B cell (primary cell): ENCODE measurements around the gene OR2B6. TPM values are rescaled to one million over a fixed set of nuclear protein-coding genes. Genes with fewer than 3 reads are reported as not detected.

Experiments
- ATAC-seq: fragments of 200-7000 bp; cut with Tn5 transposase; one replicate; pipeline ENCODE4 v1.10.0; 2021; ENCODE audit warnings: low read depth, mild to moderate bottlenecking, moderate number of reproducible peaks, moderate library complexity
- CTCF ChIA-PET: fragments of 350-600 bp; sonication (Branson Sonifier 250); formaldehyde crosslinking; loops from one replicate; lab custom pipeline; 2021; ENCODE audit warnings: antibody characterized with exemption, inconsistent platforms; lab: Charles Lee
- POLR2A ChIA-PET: fragments of 350-600 bp; sonication (Branson Sonifier 250); formaldehyde crosslinking; loops from one replicate; lab custom pipeline; 2021; ENCODE audit warnings: antibody characterized with exemption; lab: Charles Lee
- DNase-seq: peaks from one replicate; pipeline ENCODE4 v3.0.0; 2013
- H2AFZ ChIP-seq: 2 replicates; pipeline ENCODE4 v1.6.1; 2012; ENCODE audit warnings: mild to moderate bottlenecking, low read depth, low read length; ENCODE audit not compliant: insufficient read depth, poor library complexity, severe bottlenecking
- H3K27ac ChIP-seq, 2 donors: 1 replicate in 1 of 2; 2 replicates in 1 of 2; pipeline ENCODE4 v1.5.1; 2012 to 2013; ENCODE audit warnings: low read length in 2 of 2, mild to moderate bottlenecking in 2 of 2, moderate library complexity in 1 of 2
- H3K27me3 ChIP-seq, 4 experiments: fragments of 200-600 bp in 1 of 4; sonication (generic) in 1 of 4; replicated peaks in 1 of 4; 1 replicate in 2 of 4; 2 replicates in 2 of 4; pipeline versions ENCODE4 v1.6.1 to v1.7.0; 2013 to 2016; ENCODE audit warnings: low read length in 3 of 4, mild to moderate bottlenecking in 2 of 4, mixed read lengths in 1 of 4, moderate library complexity in 1 of 4; ENCODE audit not compliant: insufficient read depth in 4 of 4, control insufficient read depth in 3 of 4; ENCODE audit errors: control extremely low read depth in 1 of 4
- H3K36me3 ChIP-seq, 2 experiments: replicated peaks in 1 of 2; 1 replicate in 1 of 2; 2 replicates in 1 of 2; pipeline versions ENCODE4 v1.6.1 to v1.7.1; 2013; ENCODE audit warnings: low read length in 1 of 2; ENCODE audit not compliant: insufficient read depth in 2 of 2, control insufficient read depth in 1 of 2; ENCODE audit errors: control extremely low read depth in 1 of 2, extremely low read depth in 1 of 2
- H3K4me1 ChIP-seq, 2 donors: fragments of 200-600 bp in 1 of 2; sonication (generic) in 1 of 2; 1 replicate in 1 of 2; 2 replicates in 1 of 2; pipeline versions ENCODE4 v1.5.1 to v1.6.1; 2013 to 2017; ENCODE audit warnings: low read length in 2 of 2; ENCODE audit not compliant: control insufficient read depth in 2 of 2, insufficient read depth in 2 of 2
- H3K4me2 ChIP-seq: replicated peaks from 2 replicates; pipeline ENCODE3; 2012; ENCODE audit warnings: mild to moderate bottlenecking, low read depth, low read length; ENCODE audit not compliant: poor library complexity, severe bottlenecking
- H3K4me3 ChIP-seq, 5 experiments: fragments of 200-600 bp in 1 of 5; sonication (generic) in 1 of 5; 1 replicate in 3 of 5; 2 replicates in 2 of 5; pipeline versions ENCODE4 v1.5.1 to v1.7.0; 2011 to 2016; ENCODE audit warnings: low read length in 4 of 5, mild to moderate bottlenecking in 4 of 5, low read depth in 2 of 5, control low read depth in 1 of 5, moderate library complexity in 1 of 5; ENCODE audit not compliant: insufficient read depth in 1 of 5; ENCODE audit errors: control extremely low read depth in 1 of 5, extremely low read depth in 1 of 5
- H3K79me2 ChIP-seq: fragments of 200-600 bp; sonication (generic); one replicate; pipeline ENCODE4 v1.6.0; 2016; ENCODE audit warnings: low read length; ENCODE audit not compliant: control insufficient read depth, insufficient read depth
- H3K9ac ChIP-seq: fragments of 200-600 bp; sonication (generic); 2 replicates; pipeline ENCODE4 v1.6.1; 2017; ENCODE audit warnings: mild to moderate bottlenecking, low read length, moderate library complexity
- H3K9me3 ChIP-seq, 3 donors: one replicate each; pipeline versions ENCODE4 v1.6.1 to v1.7.1; 2013; ENCODE audit warnings: low read length in 2 of 3; ENCODE audit not compliant: control insufficient read depth in 2 of 3, insufficient read depth in 1 of 3; ENCODE audit errors: control extremely low read depth in 1 of 3
- H4K20me1 ChIP-seq: 2 replicates; pipeline ENCODE4 v1.6.0; 2012; ENCODE audit warnings: mild to moderate bottlenecking, low read length; ENCODE audit not compliant: insufficient read depth, control insufficient read depth, poor library complexity, severe bottlenecking
- H3K27ac Mint-ChIP-seq: one replicate; pipeline ENCODE4 v1.8.0; 2021; ENCODE audit warnings: mixed read lengths
- H3K27me3 Mint-ChIP-seq: one replicate; pipeline ENCODE4 v1.8.0; 2021; ENCODE audit warnings: mixed read lengths
- H3K4me1 Mint-ChIP-seq: one replicate; pipeline ENCODE4 v1.8.0; 2021; ENCODE audit warnings: mixed read lengths
- H3K4me3 Mint-ChIP-seq: one replicate; pipeline ENCODE4 v1.8.0; 2021; ENCODE audit warnings: mixed read lengths
- H3K9me3 Mint-ChIP-seq: one replicate; pipeline ENCODE4 v1.8.0; 2022; ENCODE audit warnings: mixed read lengths; ENCODE audit not compliant: insufficient read depth
- EZH2 ChIP-seq: IDR thresholded peaks from 2 replicates; pipeline ENCODE4 v1.6.1; 2012; ENCODE audit warnings: borderline replicate concordance, low read depth, mild to moderate bottlenecking, moderate library complexity, low read length; ENCODE audit not compliant: insufficient read depth, poor library complexity, severe bottlenecking
- WGBS: methylation state at CpG from one replicate; pipeline ENCODE4 v1.1.5; 2013; ENCODE audit warnings: missing lambda C conversion rate; ENCODE audit not compliant: insufficient coverage; 5-methylcytosine and 5-hydroxymethylcytosine counted together
- intact Hi-C: fragments of 100-400 bp; cut with micrococcal nuclease; formaldehyde crosslinking; loops from one replicate; pipeline ENCODE4 v1.10.0; 2022
- polyA plus RNA-seq: library from polyadenylated mRNA; depleted of rRNA; stranded (reverse); fragments of >200 nt; gene quantifications from 2 replicates; pipeline ENCODE4 v1.2.3, GENCODE V29; 2012
- total RNA-seq, 2 donors: library from RNA; stranded (reverse); fragments of 120-200 nt in 1 of 2; gene quantifications; 1 replicate in 1 of 2; 2 replicates in 1 of 2; pipeline versions ENCODE4 v1.2.3 to v1.2.4, GENCODE V29; 2013 to 2022
- TF ChIP-seq, protein P1 (sequence below): fragments of 200-600 bp; IDR thresholded peaks from one replicate; pipeline ENCODE4 v1.8.0; 2022; ENCODE audit warnings: antibody characterized with exemption, mild to moderate bottlenecking

OR2B6 gene
- total and polyA plus RNA-seq, 2 donors (not counting 1 experiment from before 2014, with no cell fraction given) = not detected

DNA sequence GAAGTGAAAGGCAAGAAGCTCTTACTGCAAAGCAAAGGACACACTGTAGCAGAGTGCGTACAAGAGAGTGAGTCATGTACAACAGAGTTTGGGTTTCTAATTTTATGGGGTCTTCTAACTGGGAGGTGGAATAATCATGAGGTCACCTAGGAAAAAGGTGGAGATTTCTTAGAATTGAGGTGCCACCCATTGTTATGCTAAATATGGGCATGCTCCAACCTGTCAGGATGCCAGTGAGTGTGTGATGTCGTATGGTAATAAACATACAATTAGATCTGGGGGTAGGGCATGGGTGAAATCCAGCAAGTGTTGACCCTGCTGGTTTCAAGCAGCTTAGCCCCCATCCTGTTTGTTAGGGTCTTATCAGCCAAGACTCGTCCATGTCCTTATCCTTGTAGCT, 46.6 kb downstream of the OR2B6 start:
- TF ChIP-seq, protein P1, sequence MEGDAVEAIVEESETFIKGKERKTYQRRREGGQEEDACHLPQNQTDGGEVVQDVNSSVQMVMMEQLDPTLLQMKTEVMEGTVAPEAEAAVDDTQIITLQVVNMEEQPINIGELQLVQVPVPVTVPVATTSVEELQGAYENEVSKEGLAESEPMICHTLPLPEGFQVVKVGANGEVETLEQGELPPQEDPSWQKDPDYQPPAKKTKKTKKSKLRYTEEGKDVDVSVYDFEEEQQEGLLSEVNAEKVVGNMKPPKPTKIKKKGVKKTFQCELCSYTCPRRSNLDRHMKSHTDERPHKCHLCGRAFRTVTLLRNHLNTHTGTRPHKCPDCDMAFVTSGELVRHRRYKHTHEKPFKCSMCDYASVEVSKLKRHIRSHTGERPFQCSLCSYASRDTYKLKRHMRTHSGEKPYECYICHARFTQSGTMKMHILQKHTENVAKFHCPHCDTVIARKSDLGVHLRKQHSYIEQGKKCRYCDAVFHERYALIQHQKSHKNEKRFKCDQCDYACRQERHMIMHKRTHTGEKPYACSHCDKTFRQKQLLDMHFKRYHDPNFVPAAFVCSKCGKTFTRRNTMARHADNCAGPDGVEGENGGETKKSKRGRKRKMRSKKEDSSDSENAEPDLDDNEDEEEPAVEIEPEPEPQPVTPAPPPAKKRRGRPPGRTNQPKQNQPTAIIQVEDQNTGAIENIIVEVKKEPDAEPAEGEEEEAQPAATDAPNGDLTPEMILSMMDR = no peak
- no peak for TF ChIP-seq EZH2
- no peaks in the 10 kb centered on the region for H3K9me3 ChIP-seq
- H3K4me3 ChIP-seq = no peak overlapping the region
- no peaks in the 10 kb centered on the region for H3K27me3 Mint-ChIP-seq
- no peak overlapping the region for H3K9ac ChIP-seq
- H4K20me1 ChIP-seq = no peaks in the 10 kb centered on the region
- no peak overlapping the region for H3K4me2 ChIP-seq
- no peak overlapping the region for H3K27ac Mint-ChIP-seq
- no peak for ATAC-seq
- WGBS = 100% methylated on average over 2 of the region's 3 CpGs
- peaks cover 2% of the 10 kb centered on the region for H3K9me3 Mint-ChIP-seq
- no peaks in the 10 kb centered on the region for H3K36me3 ChIP-seq
- no peak overlapping the region for H2AFZ ChIP-seq
- ChIA-PET CTCF (no interaction called here), POLR2A (no interaction called here)
- H3K4me1 Mint-ChIP-seq = peaks cover 7% of the 10 kb centered on the region
- H3K27ac ChIP-seq = no peak overlapping the region
- H3K79me2 ChIP-seq = no peaks in the 10 kb centered on the region
- peaks cover 10 to 16% of the 10 kb centered on the region in 2 donors for H3K4me1 ChIP-seq
- no peaks in the 10 kb centered on the region for H3K27me3 ChIP-seq
- no peak overlapping the region for H3K4me3 Mint-ChIP-seq
- no peak for DNase-seq
- intact Hi-C loops = no loop called here

DNA sequence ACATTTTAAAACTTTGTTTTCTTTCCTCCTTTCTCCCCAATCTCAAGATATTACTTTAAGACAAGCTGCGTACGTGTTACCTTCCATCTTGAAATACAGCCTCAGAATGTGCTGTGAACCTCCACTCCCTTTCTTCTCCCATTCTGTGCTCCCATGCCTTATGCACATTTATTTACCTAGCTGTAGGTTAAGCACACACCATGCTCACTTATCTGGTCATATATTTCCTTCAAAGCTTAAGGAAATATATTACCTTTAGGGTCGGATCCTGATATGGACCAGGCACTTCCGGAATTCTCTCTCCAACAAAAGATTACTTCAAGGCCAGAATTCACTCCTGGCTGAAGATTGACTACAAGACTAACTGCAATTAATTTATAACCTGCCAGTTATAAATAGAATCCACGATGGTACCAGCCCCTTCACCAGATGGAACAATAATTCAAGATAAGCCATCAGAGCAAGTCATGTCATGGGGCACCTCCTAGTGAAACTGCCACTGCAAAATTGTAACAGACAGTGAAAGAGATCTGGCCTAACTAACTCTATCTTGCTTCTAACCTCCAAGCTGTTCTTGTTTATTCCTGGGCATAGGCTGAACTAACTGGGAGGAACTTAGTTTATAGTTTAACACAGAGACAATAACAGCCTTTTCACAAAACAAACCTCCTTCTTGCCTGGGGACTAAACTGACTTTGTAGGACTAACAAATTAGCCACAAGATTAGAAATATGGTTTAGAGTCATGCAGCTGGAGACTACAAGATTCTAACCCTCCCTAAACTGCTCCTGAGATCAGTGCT, 47.5 kb downstream of the OR2B6 start:
- Mint-ChIP-seq H3K4me3 (no peak overlapping the region), H3K27me3 (no peaks in the 10 kb centered on the region), H3K4me1 (peaks cover 13% of the 10 kb centered on the region), H3K9me3 (peaks cover 2% of the 10 kb centered on the region), H3K27ac (no peak overlapping the region)
- H3K4me3 ChIP-seq = no peak overlapping the region
- no peak for ATAC-seq
- no peak overlapping the region for H2AFZ ChIP-seq
- H4K20me1 ChIP-seq = no peaks in the 10 kb centered on the region
- TF ChIP-seq, protein P1 = no peak
- no peak for TF ChIP-seq EZH2
- H3K9ac ChIP-seq = no peak overlapping the region
- no peak overlapping the region for H3K27ac ChIP-seq
- 71% methylated on average over 4 of the region's 5 CpGs for WGBS
- H3K79me2 ChIP-seq = no peaks in the 10 kb centered on the region
- no peaks in the 10 kb centered on the region for H3K36me3 ChIP-seq
- no peak for DNase-seq
- H3K4me1 ChIP-seq = peaks cover 16 to 18% of the 10 kb centered on the region in 2 donors
- H3K27me3 ChIP-seq = no peaks in the 10 kb centered on the region
- intact Hi-C loops = no loop called here
- ChIA-PET CTCF (no interaction called here), POLR2A (no interaction called here)
- no peaks in the 10 kb centered on the region for H3K9me3 ChIP-seq
- H3K4me2 ChIP-seq = no peak overlapping the region
